Putamen (tissue), 1 donor: ENCODE data around the gene ENTPD8.

Experiments
- DNase-seq: peaks from one replicate; pipeline ENCODE4 v3.0.0-alpha.2; 2016; ENCODE audit warnings: low spot score

The ENTPD8 gene

GRCh38 chr9:137447722-137448601, 6.8 kb upstream of the ENTPD8 start:
- DNase-seq = no peak

- no peak for DNase-seq
These were observed 5.8 kb upstream of the ENTPD8 start for GRCh38 chr9:137446851-137447471.

GRCh38 chr9:137445930-137446431, 4.8 kb upstream of the ENTPD8 start:
- DNase-seq = no peak

GRCh38 chr9:137445275-137445807, 4.2 kb upstream of the ENTPD8 start:
- peak; percentile 68 for DNase-seq

GRCh38 chr9:137444106-137444790, 3.1 kb upstream of the ENTPD8 start:
- no peak for DNase-seq

- no peak for DNase-seq
These were observed 771 bp upstream of the ENTPD8 start for GRCh38 chr9:137441935-137442321.

- DNase-seq = no peak
These were observed 1.9 kb downstream of the ENTPD8 start for GRCh38 chr9:137439158-137439714.

- DNase-seq = no peak
These were observed 2.5 kb downstream of the ENTPD8 start for GRCh38 chr9:137438591-137439157.

- DNase-seq = no peak
These were observed 3.2 kb downstream of the ENTPD8 start for GRCh38 chr9:137437691-137438590.

GRCh38 chr9:137436761-137437600, 4.2 kb downstream of the ENTPD8 start:
- no peak for DNase-seq

GRCh38 chr9:137435980-137436760, 5.0 kb downstream of the ENTPD8 start:
- DNase-seq = no peak

- DNase-seq = no peak
These were observed 5.7 kb downstream of the ENTPD8 start for GRCh38 chr9:137435381-137435891.

- no peak for DNase-seq
These were observed 6.4 kb downstream of the ENTPD8 start for GRCh38 chr9:137434498-137435380.

- DNase-seq = no peak
These were observed 7.2 kb downstream of the ENTPD8 start for GRCh38 chr9:137433916-137434431.

GRCh38 chr9:137433349-137433915, 7.7 kb downstream of the ENTPD8 start:
- DNase-seq = no peak

GRCh38 chr9:137432687-137433348, 8.3 kb downstream of the ENTPD8 start:
- no peak for DNase-seq
